ENCODE measurements around the gene MTA1.

GRCh38 chr14:105480199-105480746, 60.6 kb downstream of the MTA1 start:
- TF ChIP-seq, protein P1, sequence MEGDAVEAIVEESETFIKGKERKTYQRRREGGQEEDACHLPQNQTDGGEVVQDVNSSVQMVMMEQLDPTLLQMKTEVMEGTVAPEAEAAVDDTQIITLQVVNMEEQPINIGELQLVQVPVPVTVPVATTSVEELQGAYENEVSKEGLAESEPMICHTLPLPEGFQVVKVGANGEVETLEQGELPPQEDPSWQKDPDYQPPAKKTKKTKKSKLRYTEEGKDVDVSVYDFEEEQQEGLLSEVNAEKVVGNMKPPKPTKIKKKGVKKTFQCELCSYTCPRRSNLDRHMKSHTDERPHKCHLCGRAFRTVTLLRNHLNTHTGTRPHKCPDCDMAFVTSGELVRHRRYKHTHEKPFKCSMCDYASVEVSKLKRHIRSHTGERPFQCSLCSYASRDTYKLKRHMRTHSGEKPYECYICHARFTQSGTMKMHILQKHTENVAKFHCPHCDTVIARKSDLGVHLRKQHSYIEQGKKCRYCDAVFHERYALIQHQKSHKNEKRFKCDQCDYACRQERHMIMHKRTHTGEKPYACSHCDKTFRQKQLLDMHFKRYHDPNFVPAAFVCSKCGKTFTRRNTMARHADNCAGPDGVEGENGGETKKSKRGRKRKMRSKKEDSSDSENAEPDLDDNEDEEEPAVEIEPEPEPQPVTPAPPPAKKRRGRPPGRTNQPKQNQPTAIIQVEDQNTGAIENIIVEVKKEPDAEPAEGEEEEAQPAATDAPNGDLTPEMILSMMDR (IDR thresholded peaks at IDR 0.05) = no peak
- TF ChIP-seq EP300 (IDR thresholded peaks at IDR 0.05) (no peak), MAZ (IDR thresholded peaks at IDR 0.05; ENCODE audit: borderline replicate concordance, low read depth, low read length) (no peak), MYC (IDR thresholded peaks at IDR 0.05; ENCODE audit: borderline replicate concordance, low read length) (no peak), JUN (IDR thresholded peaks at IDR 0.05) (no peak), RAD21 (conservative IDR thresholded peaks at IDR 0.05 in 1 of 2, IDR thresholded peaks at IDR 0.05 in 1 of 2) (no peak), RARB (CRISPR knock-in tag; IDR thresholded peaks at IDR 0.05) (no peak), BHLHE40 (IDR thresholded peaks at IDR 0.05; ENCODE audit: low read depth, low read length) (no peak), RNF2 (IDR thresholded peaks at IDR 0.05; ENCODE audit: borderline replicate concordance, low read depth) (no peak), RFX5 (IDR thresholded peaks at IDR 0.05) (no peak)
